GM15510 (cell line): ENCODE results near the gene EIF1.

Source experiments
- POLR2A ChIP-seq: IDR thresholded peaks from 3 replicates; pipeline ENCODE4 v1.6.1; 2011; ENCODE audit warnings: borderline replicate concordance; ENCODE audit not compliant: insufficient read length; ENCODE audit errors: extremely low read depth

EIF1 gene

GRCh38 chr17:41684035-41684434 is 4.7 kb upstream of the EIF1 start:
- no peak for TF ChIP-seq POLR2A

GRCh38 chr17:41686281-41686680 is 2.4 kb upstream of the EIF1 start:
- no peak for TF ChIP-seq POLR2A

GRCh38 chr17:41687828-41688640 is 651 bp upstream of the EIF1 start:
- no peak for TF ChIP-seq POLR2A

- no peak for TF ChIP-seq POLR2A
Measured at GRCh38 chr17:41689497-41690299, 1.0 kb downstream of the EIF1 start.

- TF ChIP-seq POLR2A: no peak
Measured at GRCh38 chr17:41690497-41690896, 1.8 kb downstream of the EIF1 start.

GRCh38 chr17:41691031-41691777 is 2.5 kb downstream of the EIF1 start:
- TF ChIP-seq POLR2A: no peak

- TF ChIP-seq POLR2A: peak; percentile 13
Measured at GRCh38 chr17:41692722-41693521, 4.2 kb downstream of the EIF1 start.

- TF ChIP-seq POLR2A: no peak
Measured at GRCh38 chr17:41695134-41695661, 6.5 kb downstream of the EIF1 start.

- no peak for TF ChIP-seq POLR2A
Measured at GRCh38 chr17:41695954-41696757, 7.5 kb downstream of the EIF1 start.

- TF ChIP-seq POLR2A: no peak
Measured at GRCh38 chr17:41697122-41697962, 8.7 kb downstream of the EIF1 start.

GRCh38 chr17:41702712-41703111 is 14.0 kb downstream of the EIF1 start:
- no peak for TF ChIP-seq POLR2A

- no peak for TF ChIP-seq POLR2A
Measured at GRCh38 chr17:41705271-41705991, 16.7 kb downstream of the EIF1 start.
